NCI-H2227 treated with DMSO at 0.1 percent for 48 hours (cell line): Measurements from ENCODE around the gene OSBPL8.
A peak's percentile ranks its signal among the peaks of the same experiment; 100 is the strongest.

ENCODE experiments used
- DNase-seq: peaks from one replicate; lab custom pipeline; 2025; lab: John Stamatoyannopoulos, UW

OSBPL8 gene

GRCh38 chr12:76470028-76470939 is 89.3 kb downstream of the OSBPL8 start:
- no peak for DNase-seq

DNA sequence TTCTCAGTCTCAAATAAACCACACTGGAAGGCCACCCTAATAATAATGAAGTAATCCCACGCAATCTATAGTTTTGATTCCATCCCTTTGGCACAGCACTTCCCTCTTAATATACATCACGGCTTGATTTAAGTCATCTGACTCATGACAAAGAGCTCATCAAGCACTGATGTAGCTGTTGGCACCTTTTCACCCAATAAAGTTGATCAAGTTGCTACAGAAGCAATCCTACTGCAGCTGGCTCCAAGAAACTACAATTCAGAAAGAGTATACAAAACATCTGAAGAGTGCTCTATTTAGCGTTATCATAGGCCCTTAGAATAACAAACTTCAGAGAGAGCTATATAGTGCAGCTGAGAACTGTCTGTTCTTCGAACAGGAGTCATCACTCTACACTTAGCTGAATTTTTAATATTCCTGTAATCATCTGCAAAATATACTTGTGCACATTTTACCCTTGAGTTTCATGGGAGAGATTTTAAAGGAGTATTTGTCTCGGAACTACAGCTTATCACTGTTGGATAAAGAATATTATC is 94.9 kb downstream of the OSBPL8 start:
- no peak for DNase-seq

- DNase-seq: no peak
Measured at GRCh38 chr12:76462668-76463224, 96.8 kb downstream of the OSBPL8 start.

- no peak for DNase-seq
Measured at GRCh38 chr12:76460807-76461206, 98.8 kb downstream of the OSBPL8 start.

DNA sequence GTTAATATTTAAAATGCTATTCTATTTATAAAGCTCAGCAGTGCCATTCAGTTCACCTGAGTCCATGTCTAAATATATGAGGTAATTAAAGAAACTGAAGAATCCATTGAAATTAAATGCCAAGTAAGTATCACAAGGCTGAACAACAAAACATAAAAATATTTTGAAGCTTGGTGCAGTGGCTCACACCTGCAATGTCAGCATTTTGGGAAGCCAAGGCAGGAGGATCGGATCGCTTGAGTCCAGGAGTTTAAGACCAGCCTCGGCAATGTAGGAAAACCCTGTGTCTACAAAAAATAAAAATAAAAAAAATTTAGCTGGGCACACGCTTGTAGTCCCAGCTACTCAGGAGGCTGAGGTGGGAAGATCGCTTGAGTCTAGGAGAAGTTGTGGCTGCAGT is 101.8 kb downstream of the OSBPL8 start:
- no peak for DNase-seq

DNA sequence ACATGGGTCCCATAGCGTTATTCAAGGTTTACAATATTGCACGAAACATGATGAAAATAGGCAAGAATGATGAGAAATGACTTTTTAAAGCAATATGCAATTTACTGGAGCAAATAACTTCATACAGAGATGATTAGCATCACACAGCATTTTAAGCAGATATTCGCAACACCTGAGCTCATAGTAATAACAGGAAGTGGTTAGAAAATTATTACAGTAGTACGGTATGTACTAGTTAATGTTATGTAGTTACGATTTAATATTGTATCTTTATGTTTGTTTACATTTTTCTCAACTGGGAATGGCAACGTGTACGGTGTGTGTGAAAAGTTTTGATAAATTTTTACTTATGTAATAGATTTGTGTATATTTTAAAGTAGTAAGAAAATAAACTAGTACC is 102.6 kb downstream of the OSBPL8 start:
- DNase-seq: no peak

DNA sequence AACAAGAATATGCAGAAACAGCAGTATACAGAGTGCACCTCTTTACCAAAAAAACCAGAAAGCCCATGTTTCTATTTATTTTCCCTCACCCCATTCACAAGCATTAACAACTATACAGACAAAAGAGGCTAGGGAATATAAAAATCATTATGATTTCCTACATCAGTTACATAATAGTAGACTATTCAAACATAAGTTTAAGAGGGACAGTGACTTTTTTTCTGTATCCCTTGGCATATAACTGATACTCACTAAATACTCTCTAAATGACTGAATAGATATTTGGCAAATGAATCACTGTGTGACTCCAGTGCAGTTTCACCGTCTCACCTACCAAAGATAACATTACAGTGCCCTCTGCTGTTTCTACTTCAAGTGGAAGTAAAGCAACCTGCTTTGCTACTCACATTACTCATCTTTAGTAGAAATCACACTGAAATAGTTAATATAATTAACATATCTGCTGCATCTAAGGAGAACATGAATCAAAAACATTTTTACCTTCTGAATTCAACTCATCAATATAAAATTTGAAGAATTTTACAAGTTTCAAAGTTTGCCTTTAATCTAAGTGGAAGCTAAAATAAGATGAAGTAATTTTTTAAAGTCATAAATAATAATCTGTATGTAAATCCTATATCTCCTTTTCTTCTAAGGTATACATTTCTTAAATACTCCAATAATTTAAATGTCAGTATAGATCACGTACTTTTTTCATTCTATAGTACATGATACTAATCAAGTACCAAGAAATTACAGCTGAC is 103.8 kb downstream of the OSBPL8 start:
- DNase-seq: peak; percentile 30

DNA sequence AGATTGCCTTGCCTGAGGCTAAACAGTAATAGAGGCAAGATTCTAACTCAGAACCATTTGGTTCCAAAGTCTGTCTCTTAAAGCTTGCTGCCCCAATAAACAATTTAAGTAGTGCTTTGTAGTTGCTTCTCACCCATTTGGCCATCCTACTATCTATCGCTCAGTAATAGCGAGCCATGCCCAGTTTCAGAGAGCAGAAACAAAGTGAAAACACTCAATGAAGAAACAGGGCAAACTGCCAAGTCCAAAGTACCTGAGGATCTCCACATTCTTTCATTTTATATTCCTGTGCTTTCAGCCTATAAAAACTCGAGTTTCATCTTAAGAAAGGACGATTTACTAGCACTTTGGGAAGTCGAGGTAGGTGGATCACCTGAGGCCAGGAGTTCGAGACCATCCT is 108.0 kb downstream of the OSBPL8 start:
- DNase-seq: no peak

- no peak for DNase-seq
Measured at GRCh38 chr12:76450690-76451089, 108.9 kb downstream of the OSBPL8 start.

DNA sequence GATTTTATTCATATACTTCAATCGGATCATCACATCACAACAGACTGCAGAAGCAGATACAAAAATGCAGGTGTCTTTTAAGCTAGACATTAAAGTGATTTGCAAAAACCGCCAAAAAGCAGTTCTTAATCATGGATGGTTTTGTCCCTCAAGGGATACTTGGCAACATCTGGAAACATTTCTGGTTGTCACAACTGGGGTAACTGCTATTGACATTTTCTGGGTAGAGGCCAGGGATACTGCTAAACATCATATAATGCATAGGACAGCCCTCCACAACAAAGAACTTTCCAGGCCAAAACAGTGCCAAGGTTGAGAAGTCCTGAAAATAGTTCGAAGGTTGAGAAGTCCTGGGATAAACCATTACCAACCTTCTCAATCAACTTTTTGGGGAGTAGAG is 109.6 kb downstream of the OSBPL8 start:
- DNase-seq: no peak

DNA sequence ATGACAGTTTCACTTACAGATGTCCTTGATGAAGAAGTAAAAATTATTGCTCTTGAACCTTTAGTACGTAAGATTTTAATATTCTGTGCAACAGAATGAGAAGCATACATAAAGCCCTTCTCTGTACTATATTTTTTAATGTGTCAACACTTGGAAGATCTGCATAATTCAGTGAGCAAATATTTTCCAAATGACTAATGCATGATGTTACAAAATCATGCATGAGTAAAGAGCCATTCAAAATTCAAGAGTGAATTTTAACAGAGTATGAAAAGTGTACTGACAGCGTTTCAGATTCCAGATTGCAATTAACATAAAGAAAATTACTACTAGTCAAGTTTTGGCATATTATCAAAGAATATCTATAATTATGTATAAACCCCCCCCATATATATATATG is 110.0 kb downstream of the OSBPL8 start:
- DNase-seq: no peak

DNA sequence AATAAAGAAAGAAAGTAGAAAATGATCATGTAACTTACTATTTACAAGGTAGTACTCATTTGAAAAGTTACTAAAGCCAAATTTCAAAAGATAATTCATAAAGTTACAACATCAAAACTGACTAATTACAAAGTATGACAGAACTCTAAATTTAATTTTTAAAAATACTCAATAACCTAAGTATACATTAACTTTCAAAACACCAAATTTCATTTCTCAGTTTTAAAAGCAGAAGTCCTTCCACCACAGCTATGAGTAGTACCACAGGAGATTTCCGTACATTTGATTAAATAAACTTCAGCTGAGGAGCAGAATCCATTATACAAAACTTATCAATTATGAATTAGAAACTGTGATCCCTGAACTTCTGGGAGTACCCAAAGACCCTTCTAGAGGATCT is 110.6 kb downstream of the OSBPL8 start:
- no peak for DNase-seq

DNA sequence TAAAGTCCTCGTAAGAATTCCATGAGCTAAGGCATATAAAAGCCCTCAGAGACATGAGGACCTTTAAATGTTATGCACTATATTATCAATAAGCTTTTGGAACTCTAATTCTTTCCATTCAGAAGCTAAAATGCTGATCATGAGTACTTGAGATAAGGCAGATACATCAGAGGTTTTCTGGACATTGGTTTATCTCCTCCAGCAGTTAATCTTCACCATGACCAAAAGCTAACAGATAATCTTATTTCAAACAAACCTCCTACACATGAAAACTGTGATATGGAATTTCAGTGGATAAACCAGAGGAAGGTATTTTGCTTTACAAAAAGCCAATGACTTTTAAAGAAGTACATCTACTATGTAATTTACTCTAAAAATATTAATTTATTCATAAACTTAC is 113.5 kb downstream of the OSBPL8 start:
- DNase-seq: no peak

GRCh38 chr12:76445462-76445861 is 114.1 kb downstream of the OSBPL8 start:
- no peak for DNase-seq

- DNase-seq: no peak
Measured at GRCh38 chr12:76444408-76444984, 115.1 kb downstream of the OSBPL8 start.

GRCh38 chr12:76441016-76441415 is 118.6 kb downstream of the OSBPL8 start:
- DNase-seq: no peak

DNA sequence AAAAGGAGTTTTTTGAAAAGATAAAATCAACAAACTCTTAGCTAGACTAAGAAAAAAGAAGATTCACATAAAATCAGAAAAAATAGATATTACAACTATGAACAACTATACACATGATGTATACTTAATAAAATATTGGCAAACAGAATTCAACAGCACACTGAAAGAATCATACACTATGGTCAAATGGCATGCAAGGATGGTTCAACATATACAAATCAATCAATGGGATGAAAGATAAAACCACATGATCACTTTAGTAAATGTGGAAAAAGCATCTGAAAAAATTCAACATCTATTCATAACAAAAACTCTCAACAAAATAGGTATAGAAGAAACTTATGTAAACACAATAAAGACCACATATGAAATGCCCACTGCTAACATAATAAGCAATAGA is 126.8 kb downstream of the OSBPL8 start:
- no peak for DNase-seq

GRCh38 chr12:76428117-76428516 is 131.5 kb downstream of the OSBPL8 start:
- no peak for DNase-seq

GRCh38 chr12:76426160-76426559 is 133.4 kb downstream of the OSBPL8 start:
- DNase-seq: no peak

GRCh38 chr12:76424941-76425340 is 134.6 kb downstream of the OSBPL8 start:
- DNase-seq: no peak

DNA sequence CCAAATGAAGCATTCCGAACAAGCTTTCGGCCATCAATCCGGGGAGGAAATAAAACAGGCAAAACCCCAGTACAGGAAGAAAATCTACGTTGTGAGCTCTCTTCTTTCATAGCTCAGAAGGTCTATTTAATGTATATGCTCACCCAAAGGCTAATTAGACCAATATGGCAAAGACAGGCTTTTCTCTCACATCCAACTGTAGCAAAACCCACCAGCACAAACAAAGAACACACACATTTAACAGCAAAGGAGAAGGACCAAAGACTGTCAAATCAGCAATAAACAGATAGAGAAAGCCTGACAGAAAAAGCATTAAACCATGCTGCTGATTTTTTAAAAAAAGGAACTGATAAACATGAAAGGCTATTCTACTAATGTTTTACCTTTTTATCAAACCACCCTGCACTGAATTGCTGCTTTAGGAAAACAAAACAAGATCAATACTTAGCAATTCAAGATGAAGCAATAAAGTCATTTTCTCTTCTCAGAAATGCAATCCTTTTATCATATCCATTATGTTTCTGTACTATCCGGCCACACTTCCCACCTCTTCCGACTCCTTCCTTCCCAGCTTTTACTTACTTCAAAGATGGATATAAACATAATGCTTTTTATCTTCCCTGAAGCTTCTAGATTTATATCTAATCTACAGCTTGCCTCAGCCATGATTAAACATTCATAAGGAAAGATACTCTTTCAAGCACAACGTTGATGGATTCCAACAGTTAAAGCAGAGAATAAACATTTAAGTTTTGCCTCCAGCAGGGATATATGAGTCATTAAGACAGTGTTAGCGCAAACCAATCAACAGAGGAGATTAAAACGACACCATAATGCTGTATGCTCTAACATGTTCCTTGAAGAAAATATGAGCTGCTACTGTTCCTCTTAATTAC is 136.8 kb downstream of the OSBPL8 start:
- peak; percentile 62 for DNase-seq
